CD4-positive, alpha-beta T cell (primary cell): ENCODE data around the gene TMEM217. TPM values are rescaled to one million over a fixed set of nuclear protein-coding genes. Genes with fewer than 3 reads are reported as not detected.
A peak's percentile ranks its signal among the peaks of the same experiment; 100 is the strongest.

ENCODE experiments used
- ATAC-seq: fragments of 200-7000 bp; cut with Tn5 transposase; one replicate; pipeline ENCODE4 v1.10.0; 2022; ENCODE audit warnings: mild to moderate bottlenecking; ENCODE audit not compliant: poor library complexity
- CTCF ChIA-PET: fragments of 350-600 bp; sonication (Branson Sonifier 250); formaldehyde crosslinking; loops from one replicate; lab custom pipeline; 2021; ENCODE audit warnings: antibody characterized with exemption, inconsistent platforms; lab: Charles Lee
- POLR2A ChIA-PET: fragments of 350-600 bp; sonication (Branson Sonifier 250); formaldehyde crosslinking; loops from one replicate; lab custom pipeline; 2021; ENCODE audit warnings: antibody characterized with exemption, inconsistent platforms; lab: Charles Lee
- DNase-seq, 14 experiments: peaks; one replicate each; pipeline ENCODE4 v3.0.0-alpha.2; 2013 to 2020; ENCODE audit warnings: mixed read lengths in 2 of 14
- H3K27ac ChIP-seq, 2 donors: one replicate each; pipeline versions ENCODE4 v1.5.1 to v1.7.0; 2013; ENCODE audit warnings: low read length in 2 of 2, low read depth in 1 of 2, mild to moderate bottlenecking in 1 of 2
- H3K27me3 ChIP-seq, 2 experiments: 1 replicate in 1 of 2; 2 replicates in 1 of 2; pipeline versions ENCODE4 v1.6.1 to v1.7.0; 2013; ENCODE audit warnings: low read length in 2 of 2, control low read depth in 1 of 2, mild to moderate bottlenecking in 1 of 2, moderate library complexity in 1 of 2; ENCODE audit not compliant: insufficient read depth in 2 of 2, control insufficient read depth in 1 of 2
- H3K36me3 ChIP-seq: one replicate; pipeline ENCODE4 v1.6.1; 2013; ENCODE audit warnings: low read length, control low read depth; ENCODE audit not compliant: insufficient read depth
- H3K4me1 ChIP-seq: one replicate; pipeline ENCODE4 v1.6.1; 2013; ENCODE audit warnings: low read length, control low read depth; ENCODE audit not compliant: insufficient read depth
- H3K4me3 ChIP-seq: one replicate; pipeline ENCODE4 v1.5.1; 2013; ENCODE audit warnings: mild to moderate bottlenecking, low read length, moderate library complexity
- H3K9me3 ChIP-seq, 2 experiments: 1 replicate in 1 of 2; 2 replicates in 1 of 2; pipeline versions ENCODE4 v1.6.1 to v1.7.0; 2013; ENCODE audit warnings: low read length in 2 of 2, mild to moderate bottlenecking in 2 of 2, control low read depth in 1 of 2, moderate library complexity in 1 of 2; ENCODE audit not compliant: control insufficient read depth in 1 of 2, insufficient read depth in 1 of 2
- H3K27ac Mint-ChIP-seq: one replicate; pipeline ENCODE4 v1.8.0; 2020; ENCODE audit warnings: mixed read lengths
- H3K27me3 Mint-ChIP-seq: one replicate; pipeline ENCODE4 v1.8.0; 2021; ENCODE audit warnings: mixed read lengths
- H3K36me3 Mint-ChIP-seq: one replicate; pipeline ENCODE4 v1.8.0; 2021; ENCODE audit warnings: low read depth, mixed read lengths
- H3K4me1 Mint-ChIP-seq: one replicate; pipeline ENCODE4 v1.8.0; 2021; ENCODE audit warnings: low read depth, mixed read lengths
- H3K4me3 Mint-ChIP-seq: one replicate; pipeline ENCODE4 v1.8.0; 2020; ENCODE audit warnings: mild to moderate bottlenecking, mixed read lengths
- H3K9me3 Mint-ChIP-seq: one replicate; pipeline ENCODE4 v1.8.0; 2020; ENCODE audit warnings: mixed read lengths
- intact Hi-C, 2 experiments: fragments of 100-400 bp; cut with DNase I in 1 of 2; cut with micrococcal nuclease in 1 of 2; formaldehyde crosslinking; loops; one replicate each; pipeline versions ENCODE4 v1.15.1 to v1.9.0; 2023 to 2025; cut with DNase I, micrococcal nuclease
- total RNA-seq, 174 experiments: library from RNA in 2 of 174; stranded (reverse) in 2 of 174; gene quantifications; one replicate each; pipeline ENCODE4 v1.2.3 and lab custom pipeline; 2021 to 2026
- TF ChIP-seq, protein P1 (sequence below): fragments of 200-600 bp; IDR thresholded peaks from one replicate; pipeline ENCODE4 v1.8.0; 2022; ENCODE audit warnings: antibody characterized with exemption, mild to moderate bottlenecking

The TMEM217 gene
- total RNA-seq, 2 experiments from 2014 or later: 0.41 to 0.47 TPM

DNA sequence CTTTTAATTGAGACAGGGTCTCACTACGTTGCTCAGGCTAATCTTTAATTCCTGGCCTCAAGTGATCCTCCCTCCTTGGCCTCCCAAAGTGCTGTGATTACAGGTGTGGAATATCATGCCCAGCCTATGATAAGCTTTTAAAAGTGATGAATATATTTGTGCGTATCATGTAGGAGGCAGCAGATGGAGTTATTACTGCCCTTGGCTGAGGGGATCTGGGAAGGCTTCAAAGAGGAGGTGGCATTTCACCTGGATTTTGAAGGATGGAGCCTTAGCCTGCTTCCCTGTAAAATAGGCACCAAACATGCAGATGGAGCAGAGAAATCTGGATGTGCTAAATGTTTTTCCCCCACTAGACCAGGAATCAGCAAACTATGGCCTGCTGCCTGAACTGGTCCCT is 77.9 kb downstream of the TMEM217 start:
- no peak for DNase-seq
- H3K4me3 Mint-ChIP-seq: no peak overlapping the region
- intact Hi-C loops: no loop called here
- TF ChIP-seq, protein P1, sequence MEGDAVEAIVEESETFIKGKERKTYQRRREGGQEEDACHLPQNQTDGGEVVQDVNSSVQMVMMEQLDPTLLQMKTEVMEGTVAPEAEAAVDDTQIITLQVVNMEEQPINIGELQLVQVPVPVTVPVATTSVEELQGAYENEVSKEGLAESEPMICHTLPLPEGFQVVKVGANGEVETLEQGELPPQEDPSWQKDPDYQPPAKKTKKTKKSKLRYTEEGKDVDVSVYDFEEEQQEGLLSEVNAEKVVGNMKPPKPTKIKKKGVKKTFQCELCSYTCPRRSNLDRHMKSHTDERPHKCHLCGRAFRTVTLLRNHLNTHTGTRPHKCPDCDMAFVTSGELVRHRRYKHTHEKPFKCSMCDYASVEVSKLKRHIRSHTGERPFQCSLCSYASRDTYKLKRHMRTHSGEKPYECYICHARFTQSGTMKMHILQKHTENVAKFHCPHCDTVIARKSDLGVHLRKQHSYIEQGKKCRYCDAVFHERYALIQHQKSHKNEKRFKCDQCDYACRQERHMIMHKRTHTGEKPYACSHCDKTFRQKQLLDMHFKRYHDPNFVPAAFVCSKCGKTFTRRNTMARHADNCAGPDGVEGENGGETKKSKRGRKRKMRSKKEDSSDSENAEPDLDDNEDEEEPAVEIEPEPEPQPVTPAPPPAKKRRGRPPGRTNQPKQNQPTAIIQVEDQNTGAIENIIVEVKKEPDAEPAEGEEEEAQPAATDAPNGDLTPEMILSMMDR: no peak
- H3K4me1 ChIP-seq: peaks cover 80% of the 10 kb centered on the region
- H3K27ac ChIP-seq: no peak overlapping the region
- peaks cover 15% of the 10 kb centered on the region for H3K36me3 ChIP-seq
- peak overlapping the region; percentile 33 for H3K27ac Mint-ChIP-seq
- ChIA-PET POLR2A (no interaction called here), CTCF (interaction anchor here (0.7 to 1.7 kb wide), 3 partner anchors 30 to 129 kb away, joined by 3 to 4 read pairs (median 3); no protein-coding TSS in a partner anchor)
- ATAC-seq: no peak
- H3K9me3 ChIP-seq: no peaks in the 10 kb centered on the region
- H3K4me3 ChIP-seq: no peak overlapping the region
- peaks cover 57% of the 10 kb centered on the region for H3K4me1 Mint-ChIP-seq
- H3K27me3 Mint-ChIP-seq: no peaks in the 10 kb centered on the region
- H3K27me3 ChIP-seq: no peaks in the 10 kb centered on the region
- H3K9me3 Mint-ChIP-seq: no peaks in the 10 kb centered on the region
- peaks cover 17% of the 10 kb centered on the region for H3K36me3 Mint-ChIP-seq

DNA sequence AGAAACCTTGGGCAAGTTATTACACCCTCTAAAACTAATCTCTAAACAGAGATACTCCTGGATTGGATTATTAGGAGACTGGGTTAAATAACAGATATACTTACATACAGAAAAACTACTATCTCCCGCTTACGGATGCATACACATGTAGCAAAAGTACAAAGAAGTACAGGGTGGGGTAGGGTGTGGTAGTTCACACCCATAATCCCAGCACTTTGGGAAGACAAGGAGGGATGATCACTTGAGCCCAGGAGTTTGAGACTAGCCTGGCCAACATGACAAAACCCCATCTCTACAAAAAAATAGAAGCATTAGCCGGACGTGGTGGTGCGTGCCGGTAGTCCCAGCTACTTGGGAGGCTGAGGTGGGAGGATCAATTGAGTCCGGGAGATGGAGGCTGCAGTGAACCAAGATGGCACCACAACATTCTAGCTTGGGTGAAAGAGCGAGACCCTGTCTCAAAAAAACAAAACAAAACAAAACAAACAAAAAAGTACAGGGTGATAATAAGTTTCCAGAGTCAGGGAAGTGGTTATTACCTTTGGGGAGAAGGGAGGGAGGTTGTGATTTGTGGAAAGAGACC is 79.9 kb downstream of the TMEM217 start:
- no peak overlapping the region for H3K4me3 ChIP-seq
- Mint-ChIP-seq H3K27me3 (no peaks in the 10 kb centered on the region), H3K9me3 (no peaks in the 10 kb centered on the region), H3K36me3 (peaks cover 37% of the 10 kb centered on the region), H3K27ac (peak overlapping the region; percentile 65), H3K4me1 (peaks cover 65% of the 10 kb centered on the region), H3K4me3 (peak overlapping the region; percentile 34)
- H3K36me3 ChIP-seq: peaks cover 36% of the 10 kb centered on the region
- peaks cover 82% of the 10 kb centered on the region for H3K4me1 ChIP-seq
- ChIA-PET POLR2A (interaction anchor here (0.6 to 1.8 kb wide), 6 partner anchors 10 to 160 kb away, joined by 3 to 8 read pairs (median 4); no protein-coding TSS in a partner anchor), CTCF (interaction anchor here (3.4 to 8.8 kb wide), 2 partner anchors 31 to 127 kb away, joined by 22 to 117 read pairs; no protein-coding TSS in a partner anchor)
- TF ChIP-seq, protein P1: no peak
- no peak overlapping the region for H3K27ac ChIP-seq
- intact Hi-C loops: no loop called here
- no peaks in the 10 kb centered on the region for H3K9me3 ChIP-seq
- H3K27me3 ChIP-seq: no peaks in the 10 kb centered on the region
- DNase-seq (no peak), ATAC-seq (no peak)

DNA sequence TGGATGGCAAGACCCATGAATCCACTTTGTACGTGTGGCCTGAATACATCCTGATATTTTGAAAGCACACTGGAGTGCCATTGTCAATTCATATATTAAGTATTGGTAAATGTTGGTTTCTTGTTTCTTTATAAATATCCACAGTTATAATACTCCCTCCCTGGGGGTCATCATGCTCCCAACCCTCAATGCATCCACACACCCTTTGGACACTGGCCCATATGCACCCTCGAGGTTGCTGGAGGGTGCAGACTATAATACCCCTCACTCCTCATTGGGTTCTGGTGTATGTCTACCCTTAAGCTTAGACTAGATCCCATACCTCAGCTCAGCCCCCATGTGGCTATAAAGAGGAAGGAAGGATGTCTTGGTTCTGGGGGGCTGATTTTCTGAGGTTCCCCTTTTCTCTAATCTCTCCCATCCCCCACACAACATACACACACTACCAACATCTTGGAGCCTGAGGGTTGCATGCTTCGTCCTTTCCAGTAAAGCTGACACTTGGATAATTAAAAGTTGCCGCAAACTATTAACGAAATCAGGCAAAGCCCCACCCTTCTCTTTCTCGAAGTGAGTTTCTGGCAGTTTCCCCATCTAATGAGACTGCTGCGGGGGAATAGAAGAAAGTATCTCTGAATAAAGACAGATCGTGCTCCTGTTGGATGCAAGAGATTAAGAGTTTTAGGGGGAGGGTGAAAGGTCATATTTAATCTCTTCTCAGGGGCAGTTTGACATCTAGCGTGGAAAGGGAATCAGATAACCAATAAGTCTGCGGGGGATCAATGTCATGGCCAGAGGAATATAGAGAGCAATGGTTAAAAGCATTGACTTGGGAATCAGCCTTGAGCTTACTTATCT is 80.6 kb downstream of the TMEM217 start:
- intact Hi-C loops: no loop called here

More for the DNA sequence above, 80.6 kb downstream of the TMEM217 start:
- no peak overlapping the region for H3K27ac ChIP-seq
- H3K4me1 ChIP-seq: peaks cover 82% of the 10 kb centered on the region
- ChIA-PET CTCF (interaction anchor here (1.7 to 8.8 kb wide), 3 partner anchors 13 to 126 kb away, joined by 7 to 117 read pairs (median 22); no protein-coding TSS in a partner anchor), POLR2A (interaction anchor here (0.6 to 2.6 kb wide), 6 partner anchors 10 to 159 kb away, joined by 3 to 17 read pairs (median 4); no protein-coding TSS in a partner anchor)
- Mint-ChIP-seq H3K27me3 (no peaks in the 10 kb centered on the region), H3K36me3 (peaks cover 44% of the 10 kb centered on the region), H3K9me3 (no peaks in the 10 kb centered on the region), H3K27ac (peak overlapping the region; percentile 65), H3K4me3 (peak overlapping the region; percentile 21), H3K4me1 (peaks cover 65% of the 10 kb centered on the region)
- no peaks in the 10 kb centered on the region for H3K9me3 ChIP-seq
- peaks cover 43% of the 10 kb centered on the region for H3K36me3 ChIP-seq
- TF ChIP-seq, protein P1: no peak
- ATAC-seq (no peak), DNase-seq (no peak)
- H3K27me3 ChIP-seq: no peaks in the 10 kb centered on the region
- H3K4me3 ChIP-seq: no peak overlapping the region
